Amygdala (tissue), 56 donors: ENCODE measurements around the gene TUBGCP3.

ENCODE experiments used
- DNase-seq, 56 donors: peaks; one replicate each; lab custom pipeline; 2025; lab: John Stamatoyannopoulos, UW

Gene TUBGCP3

DNA sequence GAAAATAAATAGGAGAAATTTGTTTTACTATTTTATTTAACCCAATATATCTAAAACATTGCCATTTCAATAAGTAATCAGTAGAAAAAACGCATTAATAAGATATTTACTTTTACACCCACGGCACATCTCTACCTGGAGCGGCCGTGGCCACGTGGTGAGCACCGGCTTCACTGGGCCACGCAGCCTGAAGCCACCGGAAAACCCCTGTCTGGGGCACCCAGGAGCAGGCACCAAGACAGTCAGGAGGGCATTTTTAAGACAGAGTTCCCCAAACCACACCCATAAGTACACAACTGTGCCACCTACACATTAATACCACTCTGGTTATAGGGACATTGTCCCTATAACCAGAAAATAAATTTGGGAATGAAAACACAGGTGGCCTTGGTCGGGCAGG is 130.9 kb downstream of the TUBGCP3 start:
- DNase-seq, result no peak

DNA sequence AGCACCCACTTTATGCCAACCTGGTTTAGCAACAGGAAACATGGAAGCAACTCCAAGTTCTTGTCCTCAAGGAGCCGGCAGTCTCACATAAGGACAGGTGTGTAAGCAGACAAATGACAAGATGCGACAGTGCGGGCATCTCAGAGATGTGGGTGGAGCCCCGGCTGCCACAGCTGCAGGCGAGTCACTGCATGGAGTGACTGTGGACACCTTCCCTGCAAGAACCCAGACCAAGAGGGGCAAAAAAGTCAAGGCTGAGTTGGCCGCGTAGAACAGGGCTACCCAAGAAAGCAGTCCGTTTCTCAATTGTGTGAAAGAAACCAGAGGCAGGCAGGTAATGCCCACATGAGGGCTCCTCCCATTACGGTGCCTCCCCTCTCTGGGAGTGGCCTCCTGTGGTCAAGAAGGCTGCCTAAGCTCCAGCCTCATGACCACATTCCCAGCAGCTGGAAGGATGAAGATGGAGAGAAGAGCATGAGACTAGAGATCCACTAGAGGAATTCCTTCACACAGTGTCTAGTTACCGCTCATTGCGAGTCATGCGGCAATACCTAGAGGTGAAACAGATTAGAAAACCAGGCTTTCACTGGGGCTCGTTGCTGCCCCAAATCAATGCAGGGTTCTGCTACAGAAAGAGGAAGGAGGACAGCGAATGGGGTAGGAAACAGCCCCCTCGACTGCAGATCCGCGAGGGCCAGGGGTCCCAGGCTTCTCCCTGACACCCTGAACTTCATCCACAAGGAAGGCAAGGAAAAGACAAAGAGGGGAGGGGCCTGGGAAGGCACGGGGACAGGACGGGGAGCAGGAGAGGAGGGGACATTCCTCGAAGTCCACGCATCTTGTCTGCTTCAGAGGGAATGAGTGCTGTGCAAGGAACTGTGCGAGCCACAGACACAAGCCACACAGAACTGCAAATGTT is 131.6 kb downstream of the TUBGCP3 start:
- DNase-seq, result no peak

DNA sequence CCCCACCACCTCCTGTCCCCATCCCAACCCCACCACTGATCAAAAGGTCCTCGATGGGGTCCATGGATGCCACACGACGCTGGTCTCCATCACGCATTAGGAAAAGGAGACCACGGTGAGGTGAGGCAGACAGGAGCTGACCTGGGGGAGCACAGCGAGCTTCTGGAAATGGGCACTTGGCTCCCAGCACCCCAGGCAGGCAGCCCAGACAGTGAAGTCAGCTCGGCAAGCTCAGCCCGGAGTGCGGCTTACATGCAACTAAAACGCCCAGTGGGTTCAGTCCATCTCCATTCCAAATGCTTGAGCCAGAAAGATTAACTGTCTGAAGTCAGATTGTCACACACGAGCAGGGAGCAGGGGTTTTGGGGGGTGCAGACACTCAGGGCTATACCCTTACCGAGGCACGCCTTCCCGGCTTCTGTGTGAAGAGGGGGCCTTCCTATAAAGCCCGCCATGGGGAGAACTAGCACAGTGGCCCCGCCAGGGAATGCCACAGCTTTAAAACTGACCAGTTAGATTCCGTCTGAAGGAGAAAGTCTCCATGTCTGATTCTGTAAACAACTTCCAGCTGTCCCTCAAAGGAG is 132.4 kb downstream of the TUBGCP3 start:
- no peak for DNase-seq

DNA sequence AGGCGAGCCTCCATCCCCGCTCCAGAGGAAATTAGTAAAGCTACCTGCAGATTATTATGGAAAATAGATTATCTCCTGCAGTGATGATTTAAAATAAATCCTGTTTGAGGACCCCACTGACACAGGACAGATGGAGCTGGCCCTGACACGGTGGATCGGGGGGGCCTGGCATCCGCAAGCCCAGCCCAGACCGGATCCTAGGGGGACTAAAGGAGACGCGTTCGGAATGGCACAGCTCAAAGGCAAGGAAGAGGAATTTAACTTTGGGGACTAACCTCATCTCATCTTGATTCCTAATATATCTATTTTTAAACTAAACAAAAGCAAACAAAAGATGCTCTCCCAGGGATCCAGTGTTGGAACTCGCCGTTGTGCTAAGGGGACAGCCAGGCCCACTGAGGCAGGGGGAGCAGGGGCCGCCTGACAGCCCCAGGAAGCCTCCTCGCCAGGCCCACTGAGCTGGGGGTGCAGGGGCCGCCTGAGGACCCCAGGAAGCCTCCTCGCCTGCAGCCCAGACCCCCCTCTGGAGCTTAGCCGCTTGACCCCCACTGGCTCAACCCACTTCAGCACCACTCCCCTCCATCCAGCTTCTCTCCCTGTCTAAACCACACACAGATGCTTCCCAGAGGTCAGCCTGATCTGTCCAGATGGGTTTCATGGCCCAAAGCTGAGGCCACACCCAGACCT is 133.2 kb downstream of the TUBGCP3 start:
- DNase-seq, result no peak

DNA sequence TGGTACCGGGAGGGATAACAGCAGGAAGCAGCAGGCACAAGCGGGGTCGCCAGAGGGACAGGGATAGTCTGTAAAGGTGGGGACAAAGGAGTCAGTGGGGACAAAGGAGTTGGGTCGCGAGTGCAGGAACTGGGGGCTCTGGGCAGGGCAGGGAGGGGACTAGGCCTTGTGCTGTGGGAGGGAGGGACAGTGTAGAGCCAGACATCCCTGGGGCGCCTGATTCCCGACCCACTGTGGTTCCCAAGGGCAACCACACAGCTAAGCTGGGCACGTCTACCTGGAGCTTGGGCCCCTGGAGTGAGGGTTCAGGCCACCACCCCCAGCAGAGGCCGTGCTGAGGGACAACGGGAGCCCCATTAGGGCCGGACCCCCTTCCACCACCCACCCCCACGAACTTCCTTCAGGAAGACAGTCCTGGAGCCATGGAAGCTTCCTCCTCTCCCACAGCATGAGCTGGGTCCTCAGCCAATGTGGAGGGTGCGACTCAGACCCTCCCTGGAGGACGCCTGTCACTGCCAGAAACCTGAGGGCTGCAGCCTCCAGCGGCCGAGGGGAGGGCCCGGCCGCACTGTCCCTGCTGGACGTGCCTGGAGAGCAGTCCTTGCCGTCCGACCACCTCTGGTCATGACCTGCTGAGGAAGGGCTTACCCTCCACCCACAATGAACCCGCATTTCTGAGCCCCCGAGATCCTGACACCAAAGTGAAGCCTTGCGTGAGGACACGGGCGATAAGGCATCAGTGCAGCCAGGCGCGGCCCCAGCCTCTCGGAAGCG is 133.9 kb downstream of the TUBGCP3 start:
- no peak for DNase-seq

DNA sequence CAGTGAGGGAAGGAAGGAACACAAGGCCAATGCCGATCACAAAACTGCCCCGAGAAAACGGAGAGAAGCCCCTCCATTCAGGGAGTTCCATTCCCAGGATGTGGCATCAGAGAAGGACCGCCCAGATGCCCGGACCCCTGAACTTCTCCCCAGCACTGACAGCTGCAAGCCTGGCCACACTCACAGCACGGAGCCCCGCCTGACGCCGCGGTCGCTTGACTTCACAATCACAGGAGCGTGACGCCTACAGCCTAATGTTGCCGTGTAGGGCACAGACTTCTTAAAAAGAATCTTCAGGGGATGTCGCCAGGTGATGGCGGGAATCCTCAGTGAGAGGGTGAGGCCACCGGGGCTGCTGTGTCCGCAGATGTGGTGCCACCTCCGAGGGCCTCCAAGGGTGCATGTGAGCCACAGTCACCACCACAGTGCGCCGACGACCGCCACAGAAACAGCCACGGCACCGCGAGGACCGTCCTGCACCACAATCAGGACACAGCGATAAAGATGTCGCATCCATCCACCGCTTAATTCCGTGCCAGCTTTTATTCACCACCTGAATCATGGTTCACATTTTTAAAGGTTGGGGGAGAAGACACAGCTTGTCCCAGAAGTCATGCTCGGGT is 134.6 kb downstream of the TUBGCP3 start:
- DNase-seq, result no peak

DNA sequence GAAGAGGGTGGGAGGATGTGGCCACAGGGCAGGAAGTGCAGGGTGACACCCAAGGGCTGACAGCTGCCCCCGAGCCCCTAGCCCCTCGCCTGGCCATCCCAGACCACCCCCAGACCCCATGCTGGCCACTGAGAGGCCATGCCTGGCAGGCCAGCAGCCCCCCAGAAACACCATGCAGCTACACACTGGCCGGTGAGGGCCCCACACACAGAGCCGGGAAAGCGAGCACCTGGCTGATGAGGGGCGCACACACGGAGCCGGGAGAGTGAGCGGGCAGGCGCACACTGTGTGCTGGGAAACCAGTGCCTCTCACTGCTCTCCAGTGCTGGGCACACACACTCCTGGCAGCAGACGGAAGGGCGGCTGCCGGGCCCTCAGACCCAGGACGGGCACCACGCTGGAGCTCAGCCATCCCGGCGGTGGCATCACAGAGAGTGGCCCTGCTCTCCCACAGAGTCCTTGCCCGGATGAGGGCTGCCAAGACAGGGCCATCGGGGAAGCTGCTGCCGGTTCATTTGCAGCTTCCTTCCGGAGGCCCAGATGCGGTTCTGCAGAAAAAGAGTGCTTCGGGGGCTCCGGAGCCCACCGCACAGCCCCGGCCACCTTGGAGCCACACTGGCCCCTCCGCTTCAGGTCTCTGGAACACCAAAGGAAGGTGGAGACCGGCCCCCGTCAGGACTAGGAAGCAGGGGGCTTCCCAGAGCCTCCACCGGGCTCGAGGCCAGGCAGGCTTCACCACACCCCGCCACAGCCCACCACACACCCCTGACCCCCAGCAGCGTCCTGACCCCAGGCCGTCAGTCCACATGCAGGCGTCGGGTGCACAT is 135.4 kb downstream of the TUBGCP3 start:
- no peak for DNase-seq

DNA sequence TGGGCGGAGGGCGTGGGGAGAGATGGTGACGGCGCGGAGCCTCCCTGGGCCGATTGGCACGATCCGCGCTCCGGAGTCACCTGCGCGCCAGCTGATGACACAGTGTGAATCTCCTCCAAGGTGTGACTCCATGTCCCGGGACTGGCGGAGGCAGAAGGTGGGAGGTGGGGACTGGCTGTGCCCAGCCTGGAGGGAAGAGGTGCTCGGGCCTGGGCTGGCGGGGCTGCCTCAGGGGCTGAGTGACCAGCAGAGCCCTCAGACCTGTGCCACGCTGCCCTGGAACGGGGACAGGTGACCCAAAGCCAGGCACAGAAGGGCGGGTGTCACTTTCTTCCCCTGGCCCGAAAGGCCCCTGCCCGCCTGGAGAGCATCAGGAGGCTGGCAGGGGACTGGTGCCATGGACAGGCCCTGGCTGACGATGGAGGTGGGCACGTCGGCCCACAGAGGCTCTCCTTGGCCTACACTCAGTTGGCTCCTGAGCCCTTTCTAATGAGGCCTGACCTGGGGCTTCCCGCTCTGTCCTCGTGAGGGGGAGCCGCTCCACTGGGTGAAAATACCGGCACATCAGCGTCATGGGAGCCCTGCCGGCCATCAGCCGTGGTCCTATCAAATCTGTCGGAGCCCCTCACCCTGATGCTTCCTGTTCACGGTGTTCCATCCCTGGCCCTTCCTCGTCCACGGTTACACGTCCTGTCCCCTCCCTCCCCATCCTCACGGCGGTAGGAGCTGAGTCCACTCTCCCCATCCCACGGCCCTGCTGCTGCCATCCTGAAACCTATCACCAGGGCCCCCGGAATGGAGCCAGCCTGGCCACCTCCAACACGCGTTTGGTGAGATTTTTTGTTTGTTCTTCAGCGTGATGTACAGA is 136.2 kb downstream of the TUBGCP3 start:
- no peak for DNase-seq

DNA sequence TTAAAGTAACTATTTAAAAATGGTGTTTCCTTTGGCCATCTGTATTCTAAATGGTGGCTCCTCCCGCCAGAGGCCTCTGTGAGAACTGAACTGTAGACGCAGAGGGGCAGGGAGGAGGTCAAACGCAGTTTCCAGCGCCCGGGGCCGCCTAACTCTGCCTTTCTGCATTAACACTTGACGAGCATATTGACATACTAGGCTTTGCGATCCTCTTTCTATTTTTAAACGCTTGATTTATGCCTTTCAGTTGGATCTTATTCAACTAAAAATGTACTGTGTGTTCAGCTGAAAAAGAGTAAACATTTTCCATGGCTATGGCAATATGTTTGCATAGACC is 137.1 kb downstream of the TUBGCP3 start:
- DNase-seq, result no peak

DNA sequence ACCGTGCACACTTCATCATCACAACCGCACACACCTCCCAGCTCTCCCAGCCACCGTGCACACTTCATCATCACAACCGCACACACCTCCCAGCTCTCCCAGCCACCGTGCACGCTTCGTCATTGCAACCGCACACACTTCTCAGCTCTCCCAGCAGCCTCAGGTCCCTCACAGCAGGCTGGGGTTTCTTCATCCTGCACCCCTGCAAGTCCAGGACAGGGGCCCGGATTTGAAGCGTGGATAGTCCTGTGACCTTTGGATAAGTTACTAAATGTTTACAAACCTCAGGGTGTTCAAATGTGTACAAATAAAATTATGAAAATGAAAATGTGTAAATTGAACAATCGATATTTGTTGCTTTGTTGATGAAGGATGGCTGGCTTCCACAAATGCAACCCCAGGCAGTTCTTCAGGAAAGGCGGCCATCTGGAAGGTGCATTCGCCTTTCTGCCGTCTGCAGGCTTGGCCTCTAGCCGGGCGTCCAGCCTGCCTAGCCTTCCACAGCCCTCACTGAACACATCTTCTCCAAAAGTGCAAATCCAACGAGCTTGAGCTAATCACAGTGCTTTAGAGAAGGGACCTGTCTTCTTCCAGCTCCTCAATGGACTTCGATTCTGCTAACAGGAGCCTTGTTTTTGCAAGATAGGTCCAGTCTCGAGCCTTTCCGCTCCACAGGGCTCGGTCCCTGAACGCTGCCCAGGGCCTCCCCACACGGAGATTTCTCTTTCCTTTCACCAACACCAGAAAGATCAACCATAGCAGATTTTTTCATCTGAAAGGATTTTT is 137.6 kb downstream of the TUBGCP3 start:
- no peak for DNase-seq

DNA sequence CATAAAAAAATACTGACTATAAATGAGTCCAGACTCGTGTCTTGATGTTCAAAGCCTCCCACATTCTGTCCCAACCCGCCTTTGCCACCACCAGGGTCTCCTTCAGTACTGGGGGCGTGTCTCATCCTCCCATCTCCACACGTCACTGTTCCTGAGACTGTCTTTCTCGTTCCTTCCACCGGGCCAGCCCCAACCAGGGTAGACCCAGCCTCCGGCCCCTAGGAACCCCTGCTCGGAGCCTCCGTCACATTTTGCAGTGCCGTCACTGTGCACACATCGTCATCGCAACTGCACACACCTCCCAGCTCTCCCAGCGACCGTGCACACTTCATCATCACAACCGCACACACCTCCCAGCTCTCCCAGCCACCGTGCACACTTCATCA is 138.4 kb downstream of the TUBGCP3 start:
- no peak for DNase-seq

DNA sequence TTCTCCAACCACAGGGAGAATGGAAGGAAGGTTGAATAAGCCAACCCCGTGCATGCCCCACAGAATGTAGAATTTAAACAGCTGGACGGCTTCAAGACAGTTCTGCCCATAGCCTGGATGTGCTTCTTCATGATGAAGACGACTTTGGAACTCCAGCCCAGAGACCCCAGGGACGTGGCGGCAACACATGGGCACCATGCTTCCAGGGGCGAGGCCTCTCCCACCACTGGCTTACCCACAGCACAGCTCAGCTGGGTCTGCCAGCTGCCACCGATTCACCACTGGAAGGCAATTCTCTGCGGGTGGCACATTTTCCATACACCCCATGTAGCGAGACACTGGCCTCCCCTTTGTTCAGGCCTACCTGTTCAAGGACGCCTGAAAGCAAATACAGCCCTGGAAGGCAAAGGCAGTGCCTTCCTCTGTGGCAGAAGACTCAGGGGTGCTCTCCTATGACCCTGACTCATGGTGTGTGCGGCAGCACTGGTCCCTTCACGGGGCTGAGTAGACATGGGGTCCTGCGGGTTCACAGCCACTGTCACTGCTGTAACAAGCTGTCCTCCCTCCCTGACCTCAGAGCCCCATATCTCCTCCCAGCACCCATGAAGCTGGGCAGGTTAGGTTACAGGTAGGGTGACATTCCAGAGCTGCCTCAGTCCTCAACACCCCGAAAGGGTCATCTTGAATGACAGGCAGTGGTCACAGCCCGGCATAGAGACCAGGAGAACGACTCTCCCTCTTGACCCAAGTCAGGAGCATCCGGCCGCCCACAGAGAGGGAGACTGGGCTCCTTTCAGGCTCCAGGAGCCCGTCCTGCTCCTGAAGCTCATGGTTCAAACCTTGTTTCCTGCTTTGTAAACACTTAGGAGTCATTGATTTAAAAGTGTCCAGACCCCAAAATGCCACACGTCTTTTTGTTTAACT is 139.1 kb downstream of the TUBGCP3 start:
- no peak for DNase-seq

DNA sequence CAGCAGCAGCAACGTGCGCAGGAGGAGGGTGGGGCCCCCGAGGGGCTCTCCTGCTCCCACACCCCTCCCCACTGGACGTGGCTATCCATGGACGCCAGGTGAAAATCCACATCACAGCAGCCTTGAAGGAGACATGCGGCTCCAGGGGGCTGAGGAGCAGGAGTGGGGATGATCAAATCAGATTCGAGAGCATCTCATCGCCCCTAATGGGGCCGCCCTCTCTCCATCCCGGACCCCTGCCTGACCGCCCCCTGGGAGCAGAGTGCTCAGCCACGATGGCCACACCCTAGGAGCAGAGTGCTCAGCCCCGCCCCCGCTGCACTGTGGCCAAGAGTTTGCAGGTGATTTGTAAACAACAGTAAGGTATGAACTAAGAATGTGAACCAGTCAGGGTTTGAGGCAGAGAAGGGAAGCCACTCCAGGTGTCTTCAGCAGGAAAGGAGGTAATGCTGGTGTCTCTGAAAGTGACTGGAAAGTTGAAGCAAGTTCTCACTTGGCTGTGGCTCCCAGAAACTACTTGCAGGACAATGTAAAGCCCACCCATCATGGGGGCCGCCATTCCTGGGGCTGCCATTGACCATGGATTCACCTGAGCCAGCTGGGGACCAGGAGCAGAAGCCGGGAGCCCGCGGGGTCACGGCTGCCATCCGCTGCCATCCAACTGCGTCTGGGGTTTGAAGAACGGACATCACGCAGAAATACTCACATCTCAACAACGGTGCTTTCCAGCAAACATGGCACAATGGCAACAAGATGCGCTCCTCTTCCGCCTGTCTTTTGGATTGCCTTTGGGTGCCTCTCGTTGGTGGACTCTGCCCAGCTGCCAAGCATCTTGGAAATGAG is 140.0 kb downstream of the TUBGCP3 start:
- DNase-seq, result no peak

DNA sequence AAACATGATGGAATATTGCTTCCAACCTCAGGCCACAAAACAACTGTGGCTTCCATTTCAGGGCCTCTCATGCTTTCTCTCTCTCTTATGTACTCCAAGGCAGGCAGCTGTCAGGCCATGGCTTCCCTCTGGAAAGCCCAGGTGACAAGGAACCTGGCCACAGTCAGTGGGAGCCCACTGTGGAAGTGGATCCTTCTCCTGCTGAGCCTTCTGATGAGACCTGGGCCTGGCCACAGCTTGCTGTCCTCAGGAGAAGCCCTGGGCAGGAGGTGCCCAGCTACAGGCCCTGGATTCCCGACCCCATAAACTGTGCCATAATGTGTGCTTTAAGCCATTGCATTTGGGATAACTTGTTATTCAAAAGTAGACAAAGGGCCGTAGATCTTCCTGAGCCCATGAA is 140.6 kb downstream of the TUBGCP3 start:
- DNase-seq, result no peak

DNA sequence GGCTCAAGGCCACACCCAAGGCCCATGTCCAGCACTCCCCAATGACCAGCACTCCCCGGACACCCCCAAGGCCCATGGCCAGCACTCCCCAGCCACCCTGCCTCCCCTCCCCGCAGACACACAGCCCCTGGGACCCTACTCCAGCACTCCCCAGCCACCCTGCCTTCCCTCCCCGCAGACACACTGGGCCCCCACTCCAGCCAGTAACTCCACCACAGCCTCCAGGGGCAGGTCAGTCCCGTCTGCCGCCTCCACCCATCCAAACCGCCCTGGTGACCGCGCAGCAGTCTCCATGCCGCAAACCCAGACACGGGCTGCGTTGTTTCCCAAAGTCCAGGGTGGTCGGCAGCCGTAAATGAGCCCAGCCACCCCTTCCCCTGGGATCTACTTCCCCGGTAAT is 141.1 kb downstream of the TUBGCP3 start:
- no peak for DNase-seq

DNA sequence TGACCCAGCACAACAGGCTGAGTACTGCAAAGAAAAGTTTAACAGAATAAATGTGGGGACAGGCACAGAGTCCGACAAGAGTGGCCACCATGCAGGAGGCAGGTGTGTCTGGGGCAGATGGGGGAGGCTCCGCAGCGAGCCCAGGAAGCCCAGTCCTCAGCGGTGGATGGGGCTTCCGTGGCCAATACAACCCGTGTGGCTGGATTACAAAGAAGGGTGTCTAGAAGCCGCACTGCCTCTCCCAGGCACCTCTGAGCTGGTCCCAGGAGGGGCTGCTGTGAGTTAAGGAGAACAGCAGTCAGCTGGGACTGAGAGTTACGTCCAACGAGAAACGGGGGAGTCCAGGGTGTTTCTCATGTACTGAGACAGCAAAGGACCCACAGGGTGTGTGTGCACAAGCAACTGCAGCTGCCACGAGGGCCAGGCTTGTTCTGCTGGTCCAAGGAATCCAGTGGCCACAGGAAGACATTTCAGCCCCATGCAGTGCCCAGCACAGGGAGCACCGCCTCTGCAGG is 141.5 kb downstream of the TUBGCP3 start:
- DNase-seq, result no peak
